Peyer's patch (tissue), 4 donors: ENCODE data around the gene ARHGEF12.

Experiments
- CTCF ChIP-seq, 6 experiments: fragments of 450-650 bp in 4 of 6; fragments of 200-600 bp in 2 of 6; sonication (generic) in 1 of 6; IDR thresholded peaks; one replicate each; pipeline ENCODE4 v1.5.1; 2017 to 2019; ENCODE audit warnings: antibody characterized with exemption in 6 of 6, mild to moderate bottlenecking in 3 of 6, moderate library complexity in 1 of 6
- POLR2A ChIP-seq, 2 donors: fragments of 450-650 bp; IDR thresholded peaks; one replicate each; pipeline ENCODE4 v1.5.1; 2017; ENCODE audit warnings: antibody characterized with exemption in 2 of 2, mild to moderate bottlenecking in 2 of 2, moderate library complexity in 2 of 2

- TF ChIP-seq CTCF (IDR thresholded peaks at IDR 0.05), result no peak
- no peak for TF ChIP-seq POLR2A (IDR thresholded peaks at IDR 0.05)
Observed at GRCh38 chr11:120500414-120501071, 164.3 kb downstream of the ARHGEF12 start.
